ENCODE data around the gene KCNJ3.

Gene KCNJ3

DNA sequence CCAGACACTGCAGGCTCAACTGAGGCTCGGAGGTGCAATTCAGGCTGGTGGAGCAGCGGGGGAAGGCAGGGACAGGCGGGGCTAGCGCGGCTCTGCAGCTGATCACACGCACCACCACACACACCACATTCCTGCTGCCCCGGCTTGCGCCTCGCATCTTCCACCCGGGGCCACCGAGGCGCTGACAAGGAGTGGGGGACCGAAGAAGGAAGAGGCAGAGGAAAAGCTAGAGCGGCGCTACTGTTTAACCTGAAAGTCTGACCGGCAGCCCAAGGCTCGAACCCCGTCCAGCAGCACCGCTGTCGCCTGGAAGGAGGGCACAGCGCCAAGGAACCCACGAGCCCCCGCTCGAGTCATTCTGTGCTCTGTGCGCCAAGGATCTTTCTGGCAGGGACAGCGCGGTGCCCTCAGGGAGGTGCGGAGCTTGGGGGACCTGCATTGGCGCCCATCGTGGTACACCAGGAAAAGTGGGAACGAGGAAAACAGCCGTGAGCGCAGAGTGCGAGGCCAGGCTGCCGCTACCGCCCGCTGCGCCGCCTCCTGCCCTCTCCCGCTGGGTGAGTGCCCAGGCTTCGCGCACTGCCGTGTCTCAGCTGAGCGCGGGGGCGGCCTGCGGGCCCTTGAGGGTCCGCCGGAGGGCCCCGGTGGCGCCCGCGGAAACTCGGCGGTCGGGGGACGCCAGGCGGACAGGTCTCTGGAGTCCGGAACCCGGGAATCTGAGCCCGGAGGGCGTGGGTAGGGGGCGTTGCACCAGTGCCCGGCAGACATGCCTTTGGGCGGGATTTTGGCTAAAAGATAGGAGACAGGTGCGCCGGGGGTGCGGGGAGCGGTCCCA lies 860 bp upstream of the KCNJ3 start:
- Mint-ChIP-seq H3K36me3 (ENCODE audit: low read depth) (no peaks in the 10 kb centered on the region), H3K27me3 (peaks cover 38% of the 10 kb centered on the region), H3K4me3 (no peak overlapping the region), H3K4me1 (peaks cover 4% of the 10 kb centered on the region), H3K27ac (no peak overlapping the region), H3K9me3 (peaks cover 4% of the 10 kb centered on the region)
- ATAC-seq (no peak), DNase-seq (no peak)

DNA sequence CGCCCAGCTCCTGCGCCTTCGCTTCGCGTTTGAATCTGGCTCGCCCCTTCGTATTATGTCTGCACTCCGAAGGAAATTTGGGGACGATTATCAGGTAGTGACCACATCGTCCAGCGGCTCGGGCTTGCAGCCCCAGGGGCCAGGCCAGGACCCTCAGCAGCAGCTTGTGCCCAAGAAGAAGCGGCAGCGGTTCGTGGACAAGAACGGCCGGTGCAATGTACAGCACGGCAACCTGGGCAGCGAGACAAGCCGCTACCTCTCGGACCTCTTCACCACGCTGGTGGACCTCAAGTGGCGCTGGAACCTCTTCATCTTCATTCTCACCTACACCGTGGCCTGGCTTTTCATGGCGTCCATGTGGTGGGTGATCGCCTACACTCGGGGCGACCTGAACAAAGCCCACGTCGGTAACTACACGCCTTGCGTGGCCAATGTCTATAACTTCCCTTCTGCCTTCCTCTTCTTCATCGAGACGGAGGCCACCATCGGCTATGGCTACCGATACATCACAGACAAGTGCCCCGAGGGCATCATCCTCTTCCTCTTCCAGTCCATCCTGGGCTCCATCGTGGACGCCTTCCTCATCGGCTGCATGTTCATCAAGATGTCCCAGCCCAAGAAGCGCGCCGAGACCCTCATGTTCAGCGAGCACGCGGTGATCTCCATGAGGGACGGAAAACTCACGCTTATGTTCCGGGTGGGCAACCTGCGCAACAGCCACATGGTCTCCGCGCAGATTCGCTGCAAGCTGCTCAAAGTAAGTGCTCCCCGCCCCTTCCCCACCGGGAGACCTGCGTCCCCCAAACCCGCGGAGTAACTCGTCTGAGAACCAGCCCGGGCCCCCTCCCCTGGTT lies 453 bp downstream of the KCNJ3 start:
- peak; percentile 15 for ATAC-seq
- H3K4me1 Mint-ChIP-seq = peaks cover 4% of the 10 kb centered on the region
- H3K4me3 Mint-ChIP-seq = no peak overlapping the region
- DNase-seq = no peak
- peaks cover 38% of the 10 kb centered on the region for H3K27me3 Mint-ChIP-seq
- H3K36me3 Mint-ChIP-seq (ENCODE audit: low read depth) = no peaks in the 10 kb centered on the region
- H3K9me3 Mint-ChIP-seq = peaks cover 4% of the 10 kb centered on the region
- no peak overlapping the region for H3K27ac Mint-ChIP-seq

- ATAC-seq (no peak), DNase-seq (no peak)
- Mint-ChIP-seq H3K36me3 (ENCODE audit: low read depth) (no peaks in the 10 kb centered on the region), H3K4me3 (no peak overlapping the region), H3K27me3 (peaks cover 38% of the 10 kb centered on the region), H3K9me3 (peaks cover 4% of the 10 kb centered on the region), H3K4me1 (peaks cover 4% of the 10 kb centered on the region), H3K27ac (no peak overlapping the region)
Observed at GRCh38 chr2:154699575-154699930, 1.1 kb downstream of the KCNJ3 start.

DNA sequence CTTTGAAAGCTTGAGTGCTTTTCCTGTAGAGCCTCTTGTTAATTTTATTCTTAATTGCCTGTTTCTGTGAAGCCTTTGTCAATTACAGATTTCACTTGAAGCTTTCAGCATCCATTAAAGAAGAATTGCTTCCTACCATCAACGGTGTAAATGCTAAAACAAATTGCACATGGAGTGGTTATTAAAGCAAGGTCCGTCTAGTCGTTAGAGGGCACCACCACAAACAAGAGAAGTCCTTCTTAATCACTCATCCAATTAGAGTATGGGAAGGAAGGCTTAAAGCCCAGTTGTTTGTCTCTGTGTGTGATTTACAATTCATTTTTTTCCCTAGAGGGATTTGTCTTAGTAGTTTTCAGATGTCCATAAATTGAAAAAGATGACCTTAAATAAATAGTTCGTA lies 1.6 kb downstream of the KCNJ3 start:
- H3K4me3 Mint-ChIP-seq = no peak overlapping the region
- H3K27ac Mint-ChIP-seq = no peak overlapping the region
- H3K9me3 Mint-ChIP-seq = peaks cover 4% of the 10 kb centered on the region
- H3K4me1 Mint-ChIP-seq = peaks cover 4% of the 10 kb centered on the region
- ATAC-seq (no peak), DNase-seq (no peak)
- H3K27me3 Mint-ChIP-seq = peaks cover 38% of the 10 kb centered on the region
- no peaks in the 10 kb centered on the region for H3K36me3 Mint-ChIP-seq (ENCODE audit: low read depth)

DNA sequence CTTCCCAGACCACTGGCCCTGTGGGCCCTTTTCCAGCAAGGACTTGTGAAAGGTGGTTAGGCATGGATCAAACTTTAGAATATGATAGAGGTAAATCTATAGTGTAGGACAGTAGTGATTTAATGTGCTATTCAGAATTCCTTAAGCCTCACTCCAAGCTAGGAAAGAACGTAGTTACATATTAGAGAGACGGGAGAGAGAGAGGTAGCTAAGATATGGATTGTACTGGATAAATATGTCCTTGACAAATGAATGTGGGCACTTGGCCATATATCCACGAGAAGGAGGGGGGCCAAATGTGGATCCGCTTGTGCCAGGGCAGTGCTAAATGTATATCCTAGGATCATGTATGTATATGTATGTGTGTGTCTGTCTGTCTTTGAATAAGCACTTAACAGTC lies 6.5 kb downstream of the KCNJ3 start:
- Mint-ChIP-seq H3K27me3 (peaks cover 3% of the 10 kb centered on the region), H3K27ac (no peak overlapping the region), H3K9me3 (no peaks in the 10 kb centered on the region), H3K4me3 (no peak overlapping the region), H3K4me1 (no peaks in the 10 kb centered on the region), H3K36me3 (ENCODE audit: low read depth) (no peaks in the 10 kb centered on the region)
- ATAC-seq (no peak), DNase-seq (no peak)

- H3K9me3 Mint-ChIP-seq = no peaks in the 10 kb centered on the region
- H3K36me3 Mint-ChIP-seq (ENCODE audit: low read depth) = no peaks in the 10 kb centered on the region
- no peak for DNase-seq
- H3K27ac Mint-ChIP-seq = no peak overlapping the region
- no peak for ATAC-seq
- H3K4me3 Mint-ChIP-seq = no peak overlapping the region
- no peaks in the 10 kb centered on the region for H3K4me1 Mint-ChIP-seq
- H3K27me3 Mint-ChIP-seq = no peaks in the 10 kb centered on the region
Observed at GRCh38 chr2:154706660-154707059, 8.2 kb downstream of the KCNJ3 start.

GRCh38 chr2:154707994-154708575 lies 9.6 kb downstream of the KCNJ3 start:
- Mint-ChIP-seq H3K27me3 (no peaks in the 10 kb centered on the region), H3K4me3 (no peak overlapping the region), H3K27ac (no peak overlapping the region), H3K9me3 (no peaks in the 10 kb centered on the region), H3K36me3 (ENCODE audit: low read depth) (no peaks in the 10 kb centered on the region), H3K4me1 (no peaks in the 10 kb centered on the region)
- ATAC-seq (no peak), DNase-seq (no peak)

- H3K9me3 Mint-ChIP-seq = no peaks in the 10 kb centered on the region
- H3K4me1 Mint-ChIP-seq = no peaks in the 10 kb centered on the region
- ATAC-seq (no peak), DNase-seq (no peak)
- H3K27ac Mint-ChIP-seq = no peak overlapping the region
- no peaks in the 10 kb centered on the region for H3K36me3 Mint-ChIP-seq (ENCODE audit: low read depth)
- no peaks in the 10 kb centered on the region for H3K27me3 Mint-ChIP-seq
- no peak overlapping the region for H3K4me3 Mint-ChIP-seq
Observed at GRCh38 chr2:154709215-154709614, 10.7 kb downstream of the KCNJ3 start.

DNA sequence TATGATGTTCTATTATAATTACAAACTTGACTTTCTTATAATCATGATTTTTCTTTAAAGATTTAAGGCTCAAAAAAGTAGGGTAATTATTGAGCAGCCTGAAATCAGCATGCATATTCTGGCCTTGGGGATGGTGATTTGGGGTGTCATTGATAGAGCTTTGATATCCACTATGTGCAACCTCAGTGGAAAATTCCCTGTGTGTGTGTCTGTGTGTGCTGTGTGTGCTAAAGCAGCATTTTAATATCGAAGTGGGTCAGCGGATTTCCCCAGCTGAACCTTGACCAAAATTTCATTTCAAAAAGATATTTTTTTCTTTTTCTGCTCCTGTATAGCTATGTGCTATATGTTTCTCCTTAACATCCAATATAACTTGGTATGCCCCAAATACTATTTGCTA lies 11.6 kb downstream of the KCNJ3 start:
- no peak for DNase-seq
- no peak overlapping the region for H3K27ac Mint-ChIP-seq
- H3K4me1 Mint-ChIP-seq = no peaks in the 10 kb centered on the region
- H3K9me3 Mint-ChIP-seq = no peaks in the 10 kb centered on the region
- no peaks in the 10 kb centered on the region for H3K27me3 Mint-ChIP-seq
- H3K4me3 Mint-ChIP-seq = no peak overlapping the region
- no peaks in the 10 kb centered on the region for H3K36me3 Mint-ChIP-seq (ENCODE audit: low read depth)
- ATAC-seq = no peak

- Mint-ChIP-seq H3K27ac (no peak overlapping the region), H3K4me3 (no peak overlapping the region), H3K36me3 (ENCODE audit: low read depth) (no peaks in the 10 kb centered on the region), H3K9me3 (no peaks in the 10 kb centered on the region), H3K4me1 (no peaks in the 10 kb centered on the region), H3K27me3 (no peaks in the 10 kb centered on the region)
- no peak for DNase-seq
- ATAC-seq = no peak
Observed at GRCh38 chr2:154710685-154711084, 12.2 kb downstream of the KCNJ3 start.

GRCh38 chr2:154713675-154714074 lies 15.2 kb downstream of the KCNJ3 start:
- Mint-ChIP-seq H3K4me1 (no peaks in the 10 kb centered on the region), H3K4me3 (no peak overlapping the region), H3K36me3 (ENCODE audit: low read depth) (no peaks in the 10 kb centered on the region), H3K27me3 (no peaks in the 10 kb centered on the region), H3K9me3 (no peaks in the 10 kb centered on the region), H3K27ac (no peak overlapping the region)
- ATAC-seq = no peak
- no peak for DNase-seq

GRCh38 chr2:154720651-154721050 lies 22.2 kb downstream of the KCNJ3 start:
- no peak for ATAC-seq

GRCh38 chr2:154724194-154724797 lies 25.8 kb downstream of the KCNJ3 start:
- no peak for ATAC-seq
- Mint-ChIP-seq H3K27ac (no peak overlapping the region), H3K27me3 (no peaks in the 10 kb centered on the region), H3K4me3 (no peak overlapping the region), H3K4me1 (no peaks in the 10 kb centered on the region), H3K36me3 (ENCODE audit: low read depth) (no peaks in the 10 kb centered on the region), H3K9me3 (peaks cover 13% of the 10 kb centered on the region)
- no peak for DNase-seq

More at GRCh38 chr2:154720651-154721050, 22.2 kb downstream of the KCNJ3 start:
- Mint-ChIP-seq H3K27me3 (no peaks in the 10 kb centered on the region), H3K27ac (no peak overlapping the region), H3K4me3 (no peak overlapping the region), H3K9me3 (peaks cover 7% of the 10 kb centered on the region), H3K4me1 (no peaks in the 10 kb centered on the region), H3K36me3 (ENCODE audit: low read depth) (no peaks in the 10 kb centered on the region)
- DNase-seq = no peak

GRCh38 chr2:154740361-154740760 lies 41.9 kb downstream of the KCNJ3 start:
- no peaks in the 10 kb centered on the region for H3K4me1 Mint-ChIP-seq
- no peak for DNase-seq
- no peak for ATAC-seq
- no peak overlapping the region for H3K4me3 Mint-ChIP-seq
- peaks cover 13% of the 10 kb centered on the region for H3K9me3 Mint-ChIP-seq
- no peaks in the 10 kb centered on the region for H3K27me3 Mint-ChIP-seq
- no peaks in the 10 kb centered on the region for H3K36me3 Mint-ChIP-seq (ENCODE audit: low read depth)
- no peak overlapping the region for H3K27ac Mint-ChIP-seq

Measured in activated naive CD8-positive, alpha-beta T cell treated with anti-CD3 and anti-CD28 coated beads, Interleukin-2, amount 50 U/mL, for 24 hours (primary cell).